GM12878 (cell line): ENCODE data around the gene LRRC41. TPM values are rescaled to one million over a fixed set of nuclear protein-coding genes. Genes with fewer than 3 reads are reported as not detected.

Source experiments
- ATAC-seq: fragments of 200-7000 bp; cut with Tn5 transposase; 3 replicates; pipeline ENCODE4 v1.9.1; 2020; ENCODE audit warnings: mild to moderate bottlenecking, moderate library complexity
- BruUV-seq: library from RNA; stranded (reverse); fragments of 400-500 nt; replicated peaks from 2 replicates; lab custom pipeline; 2021; lab: Mats Ljungman, UMichigan
- CTCF ChIA-PET: fragments of 300-600 bp; sonication (Branson Sonifier 250); formaldehyde crosslinking; extraction: SDS; loops from one replicate; lab custom pipeline; 2021; ENCODE audit warnings: inconsistent platforms; lab: Yijun Ruan, JAX
- POLR2A ChIA-PET: fragments of 350-600 bp; formaldehyde crosslinking; extraction: SDS; loops from one replicate; lab custom pipeline; 2021; ENCODE audit warnings: inconsistent platforms; lab: Charles Lee
- RAD21 ChIA-PET: fragments of 300-600 bp; sonication (Branson Sonifier 250); formaldehyde crosslinking; loops from one replicate; lab custom pipeline; 2023; ENCODE audit warnings: antibody characterized with exemption; ENCODE audit not compliant: unreplicated experiment; lab: Charles Lee
- SMC1A ChIA-PET: fragments of 300-600 bp; sonication (Branson Sonifier 250); formaldehyde crosslinking; loops from one replicate; lab custom pipeline; 2023; ENCODE audit not compliant: unreplicated experiment, uncharacterized antibody; lab: Charles Lee
- DNase-seq: peaks from one replicate; pipeline ENCODE4 v3.0.0-alpha.2; 2011; ENCODE audit warnings: low read depth, low spot score
- FAIRE-seq: peaks from 3 replicates; lab custom pipeline; 2011; peaks lifted over from hg19 to GRCh38; lab: Jason Lieb, UNC
- H2AFZ ChIP-seq: 2 replicates; pipeline ENCODE4 v1.6.0; 2011; ENCODE audit warnings: low read depth, low read length, control low read depth; ENCODE audit not compliant: control insufficient read depth
- H3K27ac ChIP-seq: 2 replicates; pipeline ENCODE4 v1.5.1; 2011; ENCODE audit warnings: control low read depth; ENCODE audit not compliant: control insufficient read depth, insufficient read depth
- H3K27me3 ChIP-seq, 2 experiments: replicated peaks in 1 of 2; 2 replicates each; pipeline versions ENCODE4 v1.6.0 to v1.6.1; 2011; ENCODE audit warnings: low read length in 1 of 2; ENCODE audit not compliant: control insufficient read depth in 2 of 2, insufficient read depth in 2 of 2
- H3K36me3 ChIP-seq, 2 experiments: 2 replicates each; pipeline ENCODE4 v1.5.1; 2011; ENCODE audit warnings: low read length in 1 of 2; ENCODE audit not compliant: control insufficient read depth in 2 of 2, insufficient read depth in 2 of 2
- H3K4me1 ChIP-seq: 2 replicates; pipeline ENCODE4 v1.6.1; 2011; ENCODE audit warnings: mild to moderate bottlenecking, low read length, moderate library complexity, mixed read lengths; ENCODE audit not compliant: control insufficient read depth, insufficient read depth
- H3K4me2 ChIP-seq: 2 replicates; pipeline ENCODE4 v1.6.0; 2011; ENCODE audit warnings: control low read depth; ENCODE audit not compliant: control insufficient read depth, insufficient read depth
- H3K4me3 ChIP-seq: fragments of 200-600 bp; sonication (generic); 2 replicates; pipeline ENCODE4 v1.5.1; 2016
- H3K79me2 ChIP-seq: 2 replicates; pipeline ENCODE4 v1.6.0; 2011; ENCODE audit warnings: low read length; ENCODE audit not compliant: control insufficient read depth, insufficient read depth
- H3K9ac ChIP-seq: 2 replicates; pipeline ENCODE4 v1.8.0; 2011; ENCODE audit warnings: low read length, control low read depth, mixed read lengths; ENCODE audit not compliant: control insufficient read depth, insufficient read depth
- H3K9me3 ChIP-seq: replicated peaks from 3 replicates; pipeline ENCODE4 v1.5.1; 2011; ENCODE audit warnings: mild to moderate bottlenecking, low read length; ENCODE audit not compliant: control insufficient read depth, insufficient read depth
- H4K20me1 ChIP-seq: 2 replicates; pipeline ENCODE4 v1.6.0; 2011; ENCODE audit not compliant: control insufficient read depth, insufficient read depth
- GATAD2B ChIP-seq: fragments of 450-650 bp; conservative IDR thresholded peaks from 2 replicates; pipeline ENCODE4 v1.6.1; 2017; ENCODE audit warnings: low read depth, mild to moderate bottlenecking, moderate library complexity
- HDGF ChIP-seq: fragments of 450-650 bp; IDR thresholded peaks from 2 replicates; pipeline ENCODE4 v1.6.1; 2016; ENCODE audit warnings: antibody characterized with exemption
- IRF3 ChIP-seq: fragments of 450-650 bp; IDR thresholded peaks from 2 replicates; pipeline ENCODE4 v1.6.1; 2014; ENCODE audit warnings: mild to moderate bottlenecking
- MEF2B ChIP-seq: fragments of 450-650 bp; IDR thresholded peaks from 2 replicates; pipeline ENCODE4 v1.6.1; 2018; ENCODE audit warnings: mild to moderate bottlenecking, moderate library complexity; ENCODE audit not compliant: partially characterized antibody, poor library complexity, severe bottlenecking
- MTA3 ChIP-seq: IDR thresholded peaks from 2 replicates; pipeline ENCODE4 v1.6.1; 2012; ENCODE audit warnings: low read length, inconsistent platforms, borderline replicate concordance
- NFXL1 ChIP-seq: fragments of 450-650 bp; IDR thresholded peaks from 2 replicates; pipeline ENCODE4 v1.6.1; 2017; ENCODE audit warnings: antibody characterized with exemption, mild to moderate bottlenecking, borderline replicate concordance
- RCOR1 ChIP-seq: conservative IDR thresholded peaks from 2 replicates; pipeline ENCODE4 v1.6.1; 2012; ENCODE audit warnings: low read depth, low read length, improper control_type of control experiment
- RELA ChIP-seq: fragments of 450-650 bp; IDR thresholded peaks from 2 replicates; pipeline ENCODE4 v1.8.0; 2014; ENCODE audit warnings: borderline replicate concordance; ENCODE audit not compliant: partially characterized antibody
- YBX1 ChIP-seq: fragments of 450-650 bp; IDR thresholded peaks from 2 replicates; pipeline ENCODE4 v1.6.1; 2016; ENCODE audit warnings: antibody characterized with exemption
- YY1 ChIP-seq: IDR thresholded peaks from 2 replicates; pipeline ENCODE4 v1.6.1; 2011; ENCODE audit warnings: low read depth, mild to moderate bottlenecking, low read length
- WGBS: methylation state at CpG from one replicate; pipeline ENCODE4 v1.1.6; 2016; ENCODE audit warnings: low lambda C conversion rate; ENCODE audit not compliant: insufficient replicate concordance, insufficient coverage; ENCODE audit errors: missing lambda C conversion rate; 5-methylcytosine and 5-hydroxymethylcytosine counted together
- in situ Hi-C: fragments of 300-500 bp; cut with MboI; formaldehyde crosslinking; loops from 9 replicates; pipeline ENCODE4 v1.14.3; 2018; ENCODE audit warnings: mixed read lengths
- intact Hi-C: fragments of 100-400 bp; cut with micrococcal nuclease; formaldehyde crosslinking; loops from one replicate; pipeline ENCODE4 v1.14.2; 2022; ENCODE audit not compliant: unreplicated experiment
- polyA plus RNA-seq, 11 experiments: library from polyadenylated mRNA; depleted of rRNA in 4 of 11; unstranded in 6 of 11; stranded (reverse) in 5 of 11; fragments of >200 nt; fragmentation: Nextera tagmentation in 4 of 11; fragmentation: Illumina TruSeq in 1 of 11; extraction: Ambion mirVana in 4 of 11; extraction: Trizol in 1 of 11; gene quantifications; 1 replicate in 1 of 11; 2 replicates in 10 of 11; pipeline versions ENCODE4 v1.2.1 to v1.2.3, GENCODE V29; 2011 to 2016; ENCODE audit warnings: inconsistent platforms in 2 of 11, missing spikeins in 2 of 11, low read depth in 1 of 11
- total RNA-seq, 4 experiments: library from RNA; depleted of rRNA in 3 of 4; stranded (reverse); fragments of >200 nt in 3 of 4; fragmentation: Illumina TruSeq in 1 of 4; extraction: Trizol in 1 of 4; gene quantifications; 2 replicates each; pipeline versions ENCODE4 v1.2.1 to v1.2.3, GENCODE V29; 2013 to 2021
- TF ChIP-seq, protein P1 (sequence below): fragments of 450-650 bp; formaldehyde crosslinking; IDR thresholded peaks from 2 replicates; pipeline ENCODE4 v1.5.0; 2022; ENCODE audit warnings: mild to moderate bottlenecking, missing genetic modification characterization

The LRRC41 gene
- total and polyA plus RNA-seq, 10 of the 15 experiments (the other 5 are each of a cell fraction or from before 2014, with no cell fraction given): 12.0 to 79.9 (median 48.5) TPM

DNA sequence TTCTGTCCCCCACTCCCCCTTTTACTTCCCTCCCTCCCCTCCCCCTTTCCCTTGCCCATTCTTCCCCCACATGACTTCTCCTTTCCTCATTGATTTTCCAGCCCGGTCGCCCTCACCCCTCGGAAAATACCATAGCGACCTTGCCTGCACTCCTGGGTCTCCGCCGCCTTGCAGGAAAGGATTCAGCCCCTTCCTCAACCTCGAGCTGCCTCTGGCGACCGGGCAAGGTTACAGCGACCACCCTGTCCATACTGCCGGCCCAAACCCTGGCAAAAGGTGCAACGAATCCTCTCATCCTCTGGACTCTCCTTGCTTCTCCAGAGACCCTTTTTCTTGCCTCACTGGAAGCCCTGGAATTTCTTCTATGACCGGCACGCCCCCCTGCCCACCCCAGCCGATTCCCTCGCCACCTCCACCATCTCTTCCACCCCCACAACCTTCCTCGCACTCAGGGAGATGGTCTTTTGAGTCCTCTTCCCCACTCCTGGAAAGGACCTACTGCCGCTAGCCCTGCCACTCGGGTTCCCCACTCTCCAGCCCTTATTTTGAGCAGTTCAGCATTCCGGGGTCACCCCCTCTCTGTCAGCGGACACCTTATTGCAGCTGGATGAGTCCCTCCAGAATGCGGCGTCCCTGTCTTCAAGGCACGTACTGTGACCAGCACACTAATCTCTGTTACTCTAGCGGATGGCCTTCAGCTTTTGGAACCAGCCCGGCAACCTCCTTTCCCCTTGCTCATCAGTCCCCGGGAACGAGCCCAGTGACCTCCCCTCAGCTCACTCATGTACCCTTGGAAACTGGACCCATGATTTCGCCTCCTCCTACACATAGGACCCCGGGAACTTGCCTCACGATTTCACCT, 38.0 kb upstream of the LRRC41 start (continued):
- TF ChIP-seq, protein P1, sequence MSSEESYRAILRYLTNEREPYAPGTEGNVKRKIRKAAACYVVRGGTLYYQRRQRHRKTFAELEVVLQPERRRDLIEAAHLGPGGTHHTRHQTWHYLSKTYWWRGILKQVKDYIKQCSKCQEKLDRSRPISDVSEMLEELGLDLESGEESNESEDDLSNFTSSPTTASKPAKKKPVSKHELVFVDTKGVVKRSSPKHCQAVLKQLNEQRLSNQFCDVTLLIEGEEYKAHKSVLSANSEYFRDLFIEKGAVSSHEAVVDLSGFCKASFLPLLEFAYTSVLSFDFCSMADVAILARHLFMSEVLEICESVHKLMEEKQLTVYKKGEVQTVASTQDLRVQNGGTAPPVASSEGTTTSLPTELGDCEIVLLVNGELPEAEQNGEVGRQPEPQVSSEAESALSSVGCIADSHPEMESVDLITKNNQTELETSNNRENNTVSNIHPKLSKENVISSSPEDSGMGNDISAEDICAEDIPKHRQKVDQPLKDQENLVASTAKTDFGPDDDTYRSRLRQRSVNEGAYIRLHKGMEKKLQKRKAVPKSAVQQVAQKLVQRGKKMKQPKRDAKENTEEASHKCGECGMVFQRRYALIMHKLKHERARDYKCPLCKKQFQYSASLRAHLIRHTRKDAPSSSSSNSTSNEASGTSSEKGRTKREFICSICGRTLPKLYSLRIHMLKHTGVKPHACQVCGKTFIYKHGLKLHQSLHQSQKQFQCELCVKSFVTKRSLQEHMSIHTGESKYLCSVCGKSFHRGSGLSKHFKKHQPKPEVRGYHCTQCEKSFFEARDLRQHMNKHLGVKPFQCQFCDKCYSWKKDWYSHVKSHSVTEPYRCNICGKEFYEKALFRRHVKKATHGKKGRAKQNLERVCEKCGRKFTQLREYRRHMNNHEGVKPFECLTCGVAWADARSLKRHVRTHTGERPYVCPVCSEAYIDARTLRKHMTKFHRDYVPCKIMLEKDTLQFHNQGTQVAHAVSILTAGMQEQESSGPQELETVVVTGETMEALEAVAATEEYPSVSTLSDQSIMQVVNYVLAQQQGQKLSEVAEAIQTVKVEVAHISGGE: 0 out of 2 replicates have a peak, but pooled peaks have one; percentile 3

DNA sequence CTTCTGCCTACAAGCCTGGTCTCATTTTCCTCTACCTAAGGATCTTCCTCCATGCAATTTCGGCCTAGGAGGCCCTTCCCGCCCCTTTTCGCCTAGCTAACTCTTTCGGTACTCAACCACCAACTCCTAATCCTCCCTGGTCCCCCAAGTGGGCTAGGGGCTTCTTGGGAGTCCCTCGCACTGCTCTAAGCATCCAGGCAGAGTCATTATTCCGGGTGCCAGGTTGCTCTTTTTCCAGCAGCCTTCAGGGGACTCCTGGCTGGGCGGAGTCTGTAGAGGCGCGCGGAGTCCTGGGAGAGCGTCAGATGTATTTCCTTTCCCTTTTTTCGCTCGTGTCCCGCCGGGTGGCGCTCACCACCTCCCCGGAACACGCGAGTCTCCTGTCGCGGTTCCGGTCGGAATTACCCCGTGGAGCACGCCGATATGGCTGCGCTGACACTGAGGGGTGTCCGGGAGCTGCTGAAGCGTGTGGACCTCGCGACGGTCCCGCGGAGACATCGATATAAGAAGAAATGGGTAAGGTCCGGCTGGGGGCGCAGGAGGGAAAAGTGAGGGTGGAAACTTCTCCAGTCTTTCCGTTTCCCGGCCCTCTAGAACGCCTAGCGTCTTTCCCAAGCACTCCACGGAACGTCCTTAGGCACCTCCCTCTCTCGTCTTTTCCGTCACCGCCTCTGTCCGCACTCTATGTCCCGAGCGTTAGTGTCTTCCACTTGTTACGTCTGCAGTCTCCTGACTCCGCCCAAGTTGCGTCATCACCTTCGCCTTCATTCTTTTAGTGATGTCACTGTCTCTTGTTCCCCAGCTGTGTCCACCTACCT, 37.2 kb upstream of the LRRC41 start, which contains the start of gene NSUN4:
Gene NSUN4, plus strand, starts transcription at position 404 of the 818 bp plus-strand sequence. Its CDS starts 20 bp downstream, at position 424.
- RAD21 ChIA-PET: interaction anchor here (0.6 to 5.6 kb wide), 13 partner anchors 8 to 1992 kb away, joined by 3 to 49 read pairs (median 5); partner anchors contain the start of genes LRRC41, RAD54L and UQCRH
- peaks cover 60% of the 10 kb centered on the region for H3K79me2 ChIP-seq
- TF ChIP-seq YY1: peak; percentile 95
- TF ChIP-seq YBX1: no peak
- no peak; the same call in 1 of the 2 replicates for TF ChIP-seq MTA3
- peak; percentile 89 for TF ChIP-seq RELA
- no peak for TF ChIP-seq MEF2B
- TF ChIP-seq NFXL1: no peak
- TF ChIP-seq GATAD2B: peak; percentile 76
- 0 out of 2 replicates have a peak, but pooled peaks have one; percentile 26 for TF ChIP-seq IRF3
- TF ChIP-seq RCOR1: no peak
- no peak for TF ChIP-seq HDGF

More for the DNA sequence above, 37.2 kb upstream of the LRRC41 start, which contains the start of gene NSUN4:
- ATAC-seq: peak; percentile 85
- Histone ChIP-seq H3K4me3 (peak within 1 kb of the TSS; percentile 80), H3K4me2 (peak within 1 kb of the TSS; percentile 91), H3K36me3 (peaks cover 2 to 9% of the 10 kb centered on the region in 2 experiments; a peak in 2 of 4 replicates), H3K4me1 (peaks cover 16% of the 10 kb centered on the region; the same call in 1 of the 2 replicates), H3K9ac (peak within 1 kb of the TSS; percentile 97), H3K27ac (peak within 1 kb of the TSS; percentile 97), H3K9me3 (no peaks in the 10 kb centered on the region), H4K20me1 (no peaks in the 10 kb centered on the region), H3K27me3 (no peaks in the 10 kb centered on the region), H2AFZ (peak within 1 kb of the TSS; percentile 85)
- ChIA-PET CTCF (interaction anchor here (0.5 to 11.4 kb wide), 8 partner anchors 7 to 95 kb away, joined by 3 to 267 read pairs (median 42); partner anchors contain the start of genes LRRC41, RAD54L and UQCRH), POLR2A (interaction anchor here (0.6 to 5.1 kb wide), 7 partner anchors 8 to 1559 kb away, joined by 3 to 55 read pairs (median 6); partner anchors contain the start of genes LRRC41 and UQCRH), SMC1A (interaction anchor here (1.5 to 11.1 kb wide), 4 partner anchors 6 to 95 kb away, joined by 6 to 141 read pairs (median 52); partner anchors contain the start of genes LRRC41 and UQCRH)
- intact Hi-C loops (loop anchor here (10.0 kb wide), 1 partner anchor 656 kb away; the partner anchor contains the start of genes GPBP1L1 and TMEM69), in situ Hi-C loops (loop anchor here (5.0 kb wide), 1 partner anchor 38 kb away; the partner anchor contains the start of genes LRRC41 and UQCRH)
- peak; percentile 69 for DNase-seq
- under 1% methylated on average over 53 of the region's 53 CpGs for WGBS
- peak; percentile 81 for FAIRE-seq
- BruUV-seq: TSS peak; percentile 88
